HuH-7.5 (cell line): Measurements from ENCODE around the gene SPSB4.

Source experiments
- DNase-seq: peaks from one replicate; pipeline ENCODE4 v3.0.0; 2011; ENCODE audit warnings: low spot score

The SPSB4 gene

DNA sequence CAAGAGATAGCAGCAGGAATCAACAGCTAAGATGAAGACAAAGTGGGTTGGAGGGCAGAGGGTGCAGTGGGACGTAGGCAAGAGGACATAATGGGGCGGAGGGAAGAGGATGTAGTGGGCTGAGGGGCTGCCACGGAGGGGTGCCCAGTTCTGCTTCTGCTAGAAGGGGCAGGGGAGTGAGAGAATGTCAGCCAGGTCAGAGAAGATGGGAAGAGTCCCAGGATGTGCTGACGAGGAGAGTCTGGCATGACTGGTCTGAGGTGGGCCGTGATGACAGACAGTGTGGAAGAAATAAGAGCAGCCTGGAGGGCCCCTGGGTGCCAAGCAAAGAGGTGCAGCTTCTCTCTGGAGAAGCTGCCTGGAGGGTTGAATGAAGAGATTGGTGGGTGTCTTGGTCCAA is 4.0 kb downstream of the SPSB4 start:
- DNase-seq = no peak

DNA sequence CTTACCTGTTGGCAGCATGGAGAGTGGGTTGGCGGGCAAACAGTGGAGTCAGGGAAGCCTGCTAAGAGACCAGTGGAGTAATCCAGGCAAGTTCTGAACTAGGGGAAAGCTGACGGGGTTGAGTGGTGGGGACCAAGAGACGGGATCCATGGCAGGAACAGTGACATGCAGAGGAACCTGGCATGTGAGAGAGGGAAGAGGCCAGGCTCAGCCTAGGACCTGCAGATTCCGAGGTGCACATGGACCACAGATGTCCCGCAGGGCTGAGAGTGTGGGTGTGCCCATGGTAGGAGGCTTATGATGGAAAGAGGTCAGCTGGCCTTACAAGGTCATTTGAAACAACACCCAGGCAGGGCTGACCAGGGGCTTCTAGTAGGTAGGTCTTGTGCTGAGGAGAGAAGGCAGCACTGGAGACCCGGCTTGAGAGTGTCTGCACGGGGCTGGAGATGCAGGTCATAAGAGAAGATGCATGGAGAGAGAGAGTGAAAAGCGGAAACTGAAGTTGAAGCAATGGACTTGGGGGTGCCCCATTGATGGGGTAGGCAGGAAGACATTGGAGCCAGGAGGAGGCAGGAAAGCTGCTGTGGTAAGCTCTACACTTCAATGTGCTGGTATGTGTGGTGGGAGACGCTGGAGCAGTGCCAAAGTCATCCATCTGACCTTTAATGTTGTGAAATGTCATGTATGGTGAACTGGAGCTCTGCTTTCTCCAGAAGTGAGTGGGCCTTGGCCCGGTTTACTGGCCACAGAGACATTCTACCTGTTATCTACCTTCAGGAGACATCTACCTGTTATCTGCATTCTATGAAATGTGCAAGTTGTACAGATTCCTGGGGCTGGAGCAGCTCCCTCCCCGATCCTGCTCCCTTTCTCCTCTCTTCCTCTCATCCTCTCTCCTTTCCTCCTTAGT is 4.6 kb downstream of the SPSB4 start:
- DNase-seq = no peak

DNA sequence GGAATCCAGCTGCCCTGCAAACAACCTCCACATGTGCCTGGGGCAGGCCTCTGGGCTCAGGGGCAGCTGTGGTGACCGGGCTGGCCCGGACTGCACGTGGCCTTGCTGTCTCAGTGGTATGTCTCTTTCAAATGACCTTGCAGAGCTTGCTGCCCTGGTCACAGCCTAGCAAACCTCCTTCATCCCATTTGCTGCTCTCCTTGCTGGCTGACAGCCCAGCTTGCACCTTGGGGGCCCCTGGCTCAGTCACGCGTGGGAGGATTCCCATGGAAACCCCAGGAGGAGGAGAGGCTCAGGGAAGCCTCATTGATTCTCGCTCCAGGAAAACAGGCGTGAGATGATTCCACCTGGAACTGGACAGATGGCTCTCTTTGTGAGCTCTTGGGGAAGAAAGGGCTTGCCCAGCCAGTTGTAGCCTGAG is 5.6 kb downstream of the SPSB4 start:
- DNase-seq = no peak

DNA sequence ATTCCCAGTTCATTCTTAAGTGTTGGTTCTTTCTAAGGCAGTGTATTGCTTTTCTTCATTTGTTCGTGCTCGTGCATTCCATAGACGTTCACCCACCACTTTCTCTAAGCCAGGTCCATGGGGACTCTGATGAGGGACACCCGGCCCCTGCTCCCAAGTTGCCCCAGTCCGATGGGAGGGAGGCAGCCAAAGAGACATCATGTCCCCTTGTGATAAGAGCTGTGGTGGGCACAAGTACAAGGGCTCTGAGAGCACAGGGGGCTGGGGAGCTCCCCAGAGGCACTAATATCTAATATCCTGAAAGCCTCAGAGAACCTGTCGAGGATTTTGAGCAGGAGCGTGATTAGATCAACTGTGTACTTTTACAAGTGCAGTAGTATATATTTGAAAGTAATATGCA is 6.3 kb downstream of the SPSB4 start:
- DNase-seq = no peak

DNA sequence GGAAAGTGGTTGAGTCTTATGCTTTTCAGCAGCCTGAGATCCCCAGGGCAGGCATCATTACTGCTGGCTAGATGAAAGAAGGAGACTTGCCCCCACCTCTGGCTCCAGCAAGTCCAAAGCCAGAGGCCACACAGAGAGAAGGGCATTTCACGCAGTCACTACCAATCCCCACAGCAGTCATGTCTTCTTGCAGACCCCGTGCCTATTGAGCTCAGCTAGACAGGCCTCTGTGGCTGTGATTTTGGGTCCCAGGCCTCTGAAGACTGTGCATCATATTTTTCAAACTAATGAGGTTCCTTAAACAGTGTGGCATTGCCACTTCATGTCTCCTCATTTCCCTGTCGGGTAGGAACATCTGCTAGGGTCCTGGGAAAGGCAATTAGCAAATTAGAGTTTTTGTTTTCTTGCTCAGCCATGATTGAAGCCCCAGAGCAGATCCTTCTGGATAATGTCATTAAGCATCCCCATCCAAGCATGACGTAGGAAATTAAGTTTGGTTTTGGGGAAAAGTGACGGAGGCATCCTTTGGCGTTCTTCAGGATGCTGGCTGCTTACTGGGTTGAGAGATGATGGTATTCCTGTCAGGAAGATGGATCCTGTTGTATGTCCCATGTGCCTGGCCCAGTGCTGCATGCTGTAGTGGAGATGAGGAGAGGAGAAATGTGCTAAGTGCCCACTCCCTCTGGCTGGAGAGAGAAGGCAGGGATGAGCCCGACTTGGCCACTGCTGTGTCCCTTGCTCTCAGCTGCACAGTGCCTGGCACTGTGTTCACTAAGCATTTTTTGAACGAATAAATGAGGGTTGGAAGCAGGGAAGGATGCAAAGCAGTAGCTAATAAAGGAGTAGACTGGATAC is 7.0 kb downstream of the SPSB4 start:
- DNase-seq = no peak

DNA sequence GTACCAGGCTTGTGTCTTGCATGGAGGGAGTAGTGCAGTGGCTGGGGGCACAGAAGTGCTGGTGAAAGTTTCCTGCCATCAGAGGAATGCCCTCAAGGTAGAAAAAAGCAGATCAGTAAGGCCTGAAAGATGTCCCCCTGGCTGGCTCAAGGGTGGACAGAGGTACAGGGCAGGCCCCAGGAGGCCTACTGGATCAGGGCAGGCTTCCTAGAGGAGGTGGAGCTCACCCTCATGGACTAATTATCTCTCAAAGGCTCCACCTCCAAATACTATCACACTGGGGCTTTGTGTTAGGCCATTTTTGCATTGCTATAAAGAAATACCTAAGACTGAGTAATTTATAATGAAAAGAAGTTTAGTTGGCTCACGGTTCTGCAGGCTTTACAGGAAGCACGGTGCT is 7.8 kb downstream of the SPSB4 start:
- no peak for DNase-seq

DNA sequence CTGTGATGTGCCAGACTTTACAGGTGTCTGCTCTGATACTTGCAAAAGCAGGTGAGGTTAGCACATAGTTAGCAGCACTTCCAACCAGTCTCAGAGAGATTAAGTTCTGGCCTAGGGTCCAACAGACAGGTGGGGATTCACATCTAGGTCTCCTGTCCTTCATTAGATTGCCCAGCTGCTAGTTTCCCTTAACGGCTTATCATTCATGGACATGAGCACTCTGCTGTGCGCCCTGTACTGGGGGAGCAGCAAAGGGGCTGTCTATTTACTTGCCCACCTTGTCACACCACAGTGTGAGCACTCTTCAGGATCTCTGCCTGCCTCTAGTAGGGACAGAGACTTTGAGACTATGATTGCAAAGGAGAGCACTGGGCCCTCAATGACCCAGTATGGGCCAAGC is 8.7 kb downstream of the SPSB4 start:
- no peak for DNase-seq

DNA sequence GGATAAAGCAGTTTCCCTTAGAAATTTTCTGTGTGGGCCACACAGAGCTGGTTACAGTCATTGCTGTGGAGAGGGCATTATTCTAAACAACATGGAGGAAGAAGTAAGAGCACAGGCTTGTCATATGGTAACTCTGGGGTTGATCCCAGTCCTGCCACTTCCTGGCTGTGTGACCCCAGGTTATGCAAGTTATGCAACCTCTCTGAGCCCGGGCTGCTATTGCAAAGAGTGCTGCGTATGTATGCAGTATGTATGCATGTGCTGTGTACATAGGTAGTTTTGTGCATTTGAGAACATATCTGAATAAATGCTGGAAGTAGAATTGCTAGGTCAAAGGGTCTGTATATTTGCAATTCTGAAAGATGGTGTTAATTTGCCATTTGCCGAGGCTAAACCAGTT is 9.2 kb downstream of the SPSB4 start:
- DNase-seq = no peak

DNA sequence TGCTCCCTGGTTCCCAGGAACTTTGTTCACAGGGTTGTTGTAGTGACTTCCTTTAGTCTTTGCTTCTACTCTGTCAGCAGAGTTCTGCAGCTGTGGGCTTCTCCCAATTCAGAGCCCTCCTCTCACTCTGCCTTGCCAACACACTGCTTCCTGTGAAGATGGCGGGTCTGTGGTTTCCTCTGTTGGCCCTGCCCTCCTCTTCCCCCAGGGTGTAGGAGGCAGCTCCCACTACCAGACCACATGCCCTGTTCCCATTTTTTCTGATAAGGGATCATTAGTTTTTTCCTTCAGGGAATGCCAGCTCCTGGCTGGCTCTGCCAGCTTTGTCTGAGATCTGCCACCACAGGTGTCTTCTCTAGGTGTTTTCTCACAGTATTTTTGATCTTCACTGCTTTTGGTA is 12.7 kb downstream of the SPSB4 start:
- no peak for DNase-seq

DNA sequence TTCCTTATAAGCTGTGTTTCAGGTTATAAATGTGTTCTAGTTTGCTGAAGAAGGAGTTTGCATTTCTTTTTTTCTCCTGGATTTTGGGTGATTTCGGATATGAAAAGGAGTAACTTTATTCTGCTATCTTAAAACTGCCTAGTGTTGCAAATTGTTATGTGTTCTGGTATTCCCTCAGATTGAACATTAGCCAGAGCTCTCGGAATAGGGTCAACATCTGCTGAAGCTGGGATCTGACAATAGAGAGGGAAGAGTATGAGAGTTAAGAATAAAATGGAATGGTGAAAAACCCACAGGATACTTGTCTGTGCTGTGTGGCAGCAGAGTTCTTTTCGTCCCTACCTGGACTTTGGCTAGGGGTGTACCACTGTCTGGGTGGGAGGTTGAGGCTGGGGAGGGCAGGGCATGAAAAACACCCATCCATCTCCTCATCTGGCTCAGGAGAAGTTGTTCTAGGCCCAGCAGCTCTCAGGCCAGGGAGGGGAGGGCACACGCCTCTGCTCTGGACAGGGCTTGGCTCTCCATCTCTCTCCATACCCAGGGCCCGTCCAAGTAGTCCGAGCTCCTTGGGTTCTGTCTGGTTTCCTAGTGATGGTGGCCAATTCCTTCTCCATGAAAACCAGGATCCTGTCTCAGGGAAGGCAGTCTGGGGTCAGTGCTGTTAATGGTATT is 13.2 kb downstream of the SPSB4 start:
- no peak for DNase-seq

DNA sequence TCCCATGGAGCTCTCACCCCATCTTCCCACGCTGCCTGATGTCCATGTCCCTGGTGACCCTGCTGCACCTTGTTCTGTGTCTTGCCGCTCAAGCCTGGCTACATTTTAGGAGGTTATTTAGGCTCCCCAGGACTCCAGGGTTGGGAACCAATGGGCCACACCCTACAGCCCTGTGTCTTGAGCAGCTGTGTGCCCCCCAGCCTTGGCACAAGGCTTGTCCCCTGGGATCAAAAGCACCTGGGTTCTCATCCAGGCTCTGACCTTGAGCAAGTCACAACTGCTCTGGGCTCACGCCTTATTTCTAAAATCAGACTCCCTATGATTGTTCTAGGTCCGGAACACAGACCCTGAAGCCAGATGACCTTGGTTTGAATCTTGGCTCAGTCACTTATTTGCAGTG is 14.1 kb downstream of the SPSB4 start:
- DNase-seq = no peak

DNA sequence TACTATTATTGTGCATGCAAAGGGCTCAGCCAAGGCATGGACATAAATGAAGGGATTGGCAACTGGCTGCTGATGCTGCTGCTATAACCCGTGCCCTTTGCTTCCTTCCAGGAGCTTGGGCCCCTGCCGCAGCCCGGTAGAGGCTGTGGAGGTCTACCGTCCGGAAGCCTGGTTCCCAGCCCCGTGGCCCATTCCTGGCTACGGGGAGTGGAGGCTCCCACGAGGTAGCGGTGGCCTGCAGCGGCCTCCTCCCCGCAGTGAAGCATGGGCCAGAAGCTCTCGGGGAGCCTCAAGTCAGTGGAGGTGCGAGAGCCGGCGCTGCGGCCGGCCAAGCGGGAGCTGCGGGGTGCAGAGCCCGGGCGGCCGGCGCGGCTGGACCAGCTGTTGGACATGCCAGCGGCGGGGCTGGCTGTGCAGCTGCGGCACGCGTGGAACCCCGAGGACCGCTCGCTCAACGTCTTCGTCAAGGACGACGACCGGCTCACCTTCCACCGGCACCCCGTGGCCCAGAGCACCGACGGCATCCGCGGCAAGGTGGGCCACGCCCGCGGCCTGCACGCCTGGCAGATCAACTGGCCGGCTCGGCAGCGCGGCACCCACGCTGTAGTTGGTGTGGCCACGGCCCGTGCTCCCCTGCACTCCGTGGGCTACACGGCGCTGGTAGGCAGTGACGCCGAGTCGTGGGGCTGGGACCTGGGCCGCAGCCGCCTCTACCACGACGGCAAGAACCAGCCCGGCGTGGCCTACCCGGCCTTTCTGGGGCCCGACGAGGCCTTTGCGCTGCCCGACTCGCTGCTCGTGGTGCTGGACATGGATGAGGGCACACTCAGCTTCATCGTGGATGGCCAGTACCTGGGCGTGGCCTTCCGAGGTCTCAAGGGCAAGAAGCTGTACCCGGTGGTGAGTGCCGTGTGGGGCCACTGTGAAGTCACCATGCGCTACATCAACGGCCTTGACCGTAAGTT is 15.0 kb downstream of the SPSB4 start:
- no peak for DNase-seq

DNA sequence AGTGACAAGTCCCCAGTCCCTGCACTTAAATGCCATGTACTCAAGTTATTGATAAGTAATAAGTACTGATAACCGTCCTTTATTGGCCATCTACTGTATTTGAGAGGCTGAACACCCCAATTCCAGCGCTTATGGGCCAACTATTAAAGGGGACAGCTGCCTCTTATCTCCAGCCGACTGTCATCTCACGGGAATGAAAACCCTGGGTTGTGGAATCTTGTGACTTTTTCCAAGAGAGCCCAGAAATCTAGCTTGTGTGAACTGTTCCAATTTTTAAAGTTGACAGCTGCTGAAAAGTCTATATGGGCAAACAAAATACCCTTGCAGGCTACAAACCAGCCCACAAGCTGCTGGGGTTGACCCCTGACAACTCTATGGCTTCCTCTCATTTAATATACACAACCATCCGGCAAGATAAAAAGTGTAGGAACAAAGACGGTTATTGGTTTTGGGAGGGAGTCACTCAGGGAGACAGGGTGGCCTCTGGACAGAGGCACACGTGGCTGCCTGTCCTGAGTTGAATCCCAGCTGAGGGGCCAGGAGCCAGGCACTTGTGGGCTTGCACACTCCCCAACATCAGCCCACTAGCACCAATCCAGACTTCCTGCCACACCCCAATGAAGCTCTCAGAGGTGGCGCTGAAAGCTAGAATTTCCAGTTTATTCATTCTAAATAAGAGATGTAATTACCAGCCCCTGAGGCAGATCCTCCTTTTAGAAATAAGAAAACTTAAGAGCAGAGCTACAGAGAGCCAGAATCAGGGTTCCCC is 16.2 kb downstream of the SPSB4 start:
- DNase-seq = no peak

DNA sequence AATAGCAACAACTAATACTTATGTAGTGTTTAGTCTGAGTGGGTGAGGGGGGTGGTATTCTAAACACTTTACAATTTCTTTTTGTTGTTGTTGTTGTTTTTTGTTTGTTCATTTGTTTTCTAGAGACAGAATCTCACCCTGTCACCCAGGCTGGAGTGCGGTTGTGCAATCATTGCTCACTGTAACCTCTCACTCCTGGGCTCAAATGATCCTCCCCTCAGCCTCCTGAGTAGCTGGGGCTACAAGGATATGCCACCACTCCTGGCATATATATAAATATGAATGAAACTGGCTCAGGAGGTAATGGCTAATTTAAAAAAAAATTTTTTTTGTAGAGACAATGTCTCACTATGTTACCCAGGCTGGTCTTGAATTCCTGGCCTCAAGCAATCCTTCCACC is 19.1 kb downstream of the SPSB4 start:
- DNase-seq = no peak

DNA sequence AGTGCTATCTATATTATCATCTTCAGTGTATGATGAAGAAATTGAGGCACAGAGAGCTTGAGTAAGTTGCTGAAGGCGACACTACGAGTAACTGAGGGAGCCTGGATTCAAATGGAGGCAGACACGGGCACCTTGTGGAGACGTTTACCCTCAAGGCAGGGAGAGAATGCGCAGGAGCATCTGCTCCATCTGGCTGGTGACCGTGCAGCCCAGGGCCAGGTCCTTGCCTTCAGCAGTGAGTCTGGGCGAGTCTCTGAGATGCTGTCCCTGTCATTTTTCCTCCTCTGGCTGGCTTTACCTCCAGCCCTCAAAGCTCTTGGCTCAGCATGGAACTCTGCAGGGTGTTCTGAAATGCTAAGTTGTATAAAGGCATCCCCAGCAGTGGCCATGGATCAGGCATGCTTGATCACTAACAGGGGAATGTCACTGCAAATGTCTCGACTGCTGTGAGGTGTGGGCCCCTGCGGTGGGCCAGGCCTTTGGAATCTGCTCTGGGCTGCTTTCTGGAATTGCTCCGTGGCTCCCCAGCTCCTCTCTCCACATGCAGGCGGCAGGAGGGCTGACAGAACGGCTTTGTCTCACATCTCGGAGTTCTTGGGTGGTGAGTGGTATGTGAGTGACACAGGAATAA is 19.7 kb downstream of the SPSB4 start:
- DNase-seq = no peak

DNA sequence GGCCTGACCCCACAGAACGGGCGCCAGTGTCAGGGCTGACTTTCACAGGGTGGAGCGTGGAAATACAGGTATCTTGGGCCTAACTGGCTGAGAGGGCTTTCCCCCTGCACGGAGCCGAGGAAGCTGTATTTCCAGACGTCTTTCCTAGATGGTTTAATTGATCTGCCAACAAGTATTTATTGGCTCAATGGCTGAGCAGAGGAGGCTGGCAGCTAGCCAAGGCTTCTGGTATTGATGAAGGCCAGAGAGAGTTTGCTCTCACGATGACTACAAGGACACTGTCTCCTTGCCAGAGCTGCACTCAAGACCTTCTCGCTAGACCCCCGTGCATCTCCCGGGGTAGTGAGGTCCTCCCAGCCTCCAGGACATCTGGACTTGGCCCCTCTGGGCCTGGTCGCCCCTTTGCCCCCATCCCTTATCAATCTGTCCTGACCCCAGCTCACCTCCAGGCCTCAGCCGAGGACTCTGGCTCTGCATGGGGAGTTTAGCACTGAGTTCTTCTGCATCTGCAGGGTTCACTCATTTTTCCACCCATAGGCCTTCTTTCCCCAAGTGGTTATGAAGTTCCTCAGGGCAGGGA is 20.6 kb downstream of the SPSB4 start:
- DNase-seq = no peak

DNA sequence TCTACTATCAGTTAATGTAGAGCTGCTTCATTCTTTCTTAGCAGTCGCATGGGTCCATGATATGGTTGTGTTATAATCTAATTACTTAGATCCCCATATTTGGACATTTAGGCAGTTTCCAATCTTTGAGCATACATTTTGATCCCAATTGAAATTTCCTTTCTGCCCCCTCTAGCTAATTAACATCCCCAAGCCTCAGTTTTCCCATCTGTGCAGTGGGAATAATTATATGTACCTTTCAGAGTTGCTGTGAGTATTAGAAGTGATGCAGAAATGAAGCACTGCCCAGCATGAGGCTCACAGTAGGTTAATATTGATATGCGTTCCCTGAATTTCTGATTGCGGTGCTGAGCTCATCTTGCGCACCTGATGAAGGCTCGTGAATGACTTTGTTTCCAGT is 21.8 kb downstream of the SPSB4 start:
- DNase-seq = no peak

DNA sequence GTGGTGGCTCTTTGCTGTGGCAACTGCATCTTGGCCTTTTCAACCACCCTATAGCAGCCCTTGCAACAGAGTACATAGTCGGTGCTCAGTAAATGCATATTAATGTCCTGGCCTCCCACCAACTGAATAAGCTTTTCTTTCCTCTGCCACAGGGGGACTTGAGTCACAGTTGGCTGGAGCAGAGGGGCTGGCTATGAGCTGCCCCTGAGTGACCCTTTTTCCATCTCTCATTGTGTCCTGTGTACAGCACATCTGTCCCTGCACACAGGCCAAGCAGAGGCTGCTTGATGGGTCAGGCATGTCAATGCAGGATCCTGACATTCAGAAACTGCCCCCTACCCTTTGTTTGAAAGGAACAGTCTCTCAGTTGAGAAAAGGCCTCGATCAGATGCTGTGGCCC is 22.4 kb downstream of the SPSB4 start:
- no peak for DNase-seq

DNA sequence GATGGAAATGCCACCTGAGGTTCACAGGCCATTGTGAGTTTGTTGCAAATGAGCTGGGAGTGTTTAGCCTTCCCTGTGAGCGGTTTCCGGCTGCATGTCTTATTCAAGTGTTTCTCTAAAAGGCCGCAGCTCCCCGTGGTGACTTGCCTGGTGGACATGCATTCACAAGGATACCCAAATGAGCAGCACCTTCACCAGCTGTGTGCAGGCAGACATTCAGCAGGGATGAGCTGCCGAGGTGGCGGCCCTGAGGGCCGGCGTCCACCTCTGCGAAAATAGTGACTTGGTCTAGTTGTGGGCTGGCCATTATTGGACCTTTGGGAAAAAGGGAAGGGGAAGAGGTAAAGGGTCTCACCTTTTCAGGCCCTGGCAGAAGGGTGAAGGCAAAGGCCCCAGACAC is 23.4 kb downstream of the SPSB4 start:
- no peak for DNase-seq
